ENCODE results near the gene RAB38. TPM values are rescaled to one million over a fixed set of nuclear protein-coding genes. Genes with fewer than 3 reads are reported as not detected.

RAB38 gene
- total RNA-seq, 2 experiments from 2014 or later = 0.19 TPM; not detected in 1

DNA sequence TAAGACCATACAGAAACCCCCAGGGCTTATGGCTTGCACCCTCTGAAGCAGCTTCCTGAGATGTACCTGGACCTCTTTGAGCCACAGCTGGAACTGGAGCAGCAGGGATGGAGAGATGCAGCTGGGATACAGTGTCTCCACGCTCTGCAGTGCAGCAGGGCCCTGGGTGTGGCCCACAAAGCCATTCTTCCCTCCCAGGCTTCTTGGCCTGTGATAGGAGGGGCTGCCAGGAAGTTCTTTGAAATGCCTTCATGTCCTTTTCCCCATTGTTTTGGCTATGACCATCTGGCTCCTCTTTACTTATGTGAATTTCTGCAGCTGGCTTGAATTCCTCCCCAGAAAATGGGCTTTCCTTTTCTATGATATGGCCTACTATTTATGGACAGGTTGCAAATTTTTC is 37.1 kb upstream of the RAB38 start:
- no TSS peak for BruUV-seq (replicated peaks)
- POLR2A ChIA-PET = no interaction called here

DNA sequence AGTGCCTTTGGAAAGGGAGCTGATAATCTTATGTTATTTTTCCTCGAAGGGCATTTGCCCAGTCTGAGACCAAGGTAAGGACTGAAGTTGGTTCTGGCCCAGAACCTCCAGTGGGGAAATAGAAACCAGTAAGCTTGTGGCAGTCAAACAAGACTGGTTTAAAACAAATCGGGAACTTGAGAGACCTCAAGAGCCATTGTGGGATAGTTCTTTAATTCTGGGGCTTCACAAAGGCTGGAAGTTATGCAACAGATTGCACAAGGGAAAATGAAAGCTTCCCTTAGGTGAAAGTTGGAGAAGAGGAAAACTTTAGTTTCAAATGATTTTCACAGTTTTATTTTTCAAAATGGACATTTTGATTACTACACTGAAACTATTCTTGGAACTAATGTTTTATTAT is 33.5 kb upstream of the RAB38 start:
- CTCF ChIA-PET (ENCODE audit: unreplicated experiment) = no interaction called here
- H3K79me2 ChIP-seq (ENCODE audit: insufficient read depth, low read depth, low read length) = no peaks in the 10 kb centered on the region
- POLR2A ChIA-PET = no interaction called here

More for the DNA sequence above, 37.1 kb upstream of the RAB38 start:
- Histone ChIP-seq H3K4me2 (ENCODE audit: low read length) (no peak overlapping the region), H3K4me1 (ENCODE audit: insufficient read depth, low read length, poor library complexity, severe bottlenecking) (no peaks in the 10 kb centered on the region), H2AFZ (ENCODE audit: low read length) (no peak overlapping the region), H3K36me3 (ENCODE audit: insufficient read depth, low read length) (no peaks in the 10 kb centered on the region), H3K79me2 (ENCODE audit: insufficient read depth, low read depth, low read length) (no peaks in the 10 kb centered on the region), H4K20me1 (ENCODE audit: insufficient read depth, low read length) (no peaks in the 10 kb centered on the region), H3K9me2 (ENCODE audit: insufficient read depth, low read length) (no peaks in the 10 kb centered on the region), H3K9me3 (ENCODE audit: low read length) (no peaks in the 10 kb centered on the region), H3K27ac (ENCODE audit: low read depth, low read length, poor library complexity, severe bottlenecking) (no peak overlapping the region), H3K4me3 (ENCODE audit: low read depth, low read length, poor library complexity, severe bottlenecking) (no peak overlapping the region)
- TF ChIP-seq, protein P1, sequence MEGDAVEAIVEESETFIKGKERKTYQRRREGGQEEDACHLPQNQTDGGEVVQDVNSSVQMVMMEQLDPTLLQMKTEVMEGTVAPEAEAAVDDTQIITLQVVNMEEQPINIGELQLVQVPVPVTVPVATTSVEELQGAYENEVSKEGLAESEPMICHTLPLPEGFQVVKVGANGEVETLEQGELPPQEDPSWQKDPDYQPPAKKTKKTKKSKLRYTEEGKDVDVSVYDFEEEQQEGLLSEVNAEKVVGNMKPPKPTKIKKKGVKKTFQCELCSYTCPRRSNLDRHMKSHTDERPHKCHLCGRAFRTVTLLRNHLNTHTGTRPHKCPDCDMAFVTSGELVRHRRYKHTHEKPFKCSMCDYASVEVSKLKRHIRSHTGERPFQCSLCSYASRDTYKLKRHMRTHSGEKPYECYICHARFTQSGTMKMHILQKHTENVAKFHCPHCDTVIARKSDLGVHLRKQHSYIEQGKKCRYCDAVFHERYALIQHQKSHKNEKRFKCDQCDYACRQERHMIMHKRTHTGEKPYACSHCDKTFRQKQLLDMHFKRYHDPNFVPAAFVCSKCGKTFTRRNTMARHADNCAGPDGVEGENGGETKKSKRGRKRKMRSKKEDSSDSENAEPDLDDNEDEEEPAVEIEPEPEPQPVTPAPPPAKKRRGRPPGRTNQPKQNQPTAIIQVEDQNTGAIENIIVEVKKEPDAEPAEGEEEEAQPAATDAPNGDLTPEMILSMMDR (conservative IDR thresholded peaks at IDR 0.05; ENCODE audit: low read length) = no peak
- no peak for DNase-seq (ENCODE audit: low spot score)
- CTCF ChIA-PET (ENCODE audit: unreplicated experiment) = no interaction called here
- intact Hi-C loops (cut with micrococcal nuclease; ENCODE audit: unreplicated experiment) = no loop called here

DNA sequence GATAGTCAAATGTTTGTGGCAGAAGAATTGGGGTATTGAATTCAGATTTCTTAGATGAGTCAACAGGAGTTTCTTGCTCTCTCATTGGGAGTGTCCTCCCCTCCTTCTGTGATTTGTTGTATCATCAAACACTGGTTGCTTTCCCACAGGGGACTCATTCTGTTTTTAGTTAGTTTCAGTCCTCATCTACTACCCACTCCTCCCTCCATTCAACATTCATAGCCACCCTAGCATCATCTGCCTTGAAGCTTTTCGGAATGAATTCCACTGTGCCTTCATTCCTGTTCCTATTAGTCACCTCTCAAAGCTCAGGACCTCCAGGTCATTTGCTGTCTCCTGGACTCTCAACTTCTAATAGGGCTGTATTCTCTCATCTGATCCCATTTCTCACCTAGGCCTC is 31.5 kb upstream of the RAB38 start:
- intact Hi-C loops (cut with micrococcal nuclease; ENCODE audit: unreplicated experiment) = no loop called here
- no peak overlapping the region for H3K4me3 ChIP-seq (ENCODE audit: low read depth, low read length, poor library complexity, severe bottlenecking)
- H3K9me3 ChIP-seq (ENCODE audit: low read length) = no peaks in the 10 kb centered on the region
- no peak overlapping the region for H3K4me2 ChIP-seq (ENCODE audit: low read length)
- ChIA-PET CTCF (ENCODE audit: unreplicated experiment) (no interaction called here), POLR2A (no interaction called here)
- no peaks in the 10 kb centered on the region for H3K36me3 ChIP-seq (ENCODE audit: insufficient read depth, low read length)
- H4K20me1 ChIP-seq (ENCODE audit: insufficient read depth, low read length) = no peaks in the 10 kb centered on the region
- H2AFZ ChIP-seq (ENCODE audit: low read length) = no peak overlapping the region
- no peaks in the 10 kb centered on the region for H3K9me2 ChIP-seq (ENCODE audit: insufficient read depth, low read length)
- no peaks in the 10 kb centered on the region for H3K4me1 ChIP-seq (ENCODE audit: insufficient read depth, low read length, poor library complexity, severe bottlenecking)
- BruUV-seq (replicated peaks) = no TSS peak
- DNase-seq (ENCODE audit: low spot score) = no peak
- TF ChIP-seq, protein P1 (conservative IDR thresholded peaks at IDR 0.05; ENCODE audit: low read length) = no peak
- no peak for TF ChIP-seq EZH2phosphoT487 (IDR thresholded peaks at IDR 0.05; ENCODE audit: borderline replicate concordance, low read depth, low read length)
- no peaks in the 10 kb centered on the region for H3K79me2 ChIP-seq (ENCODE audit: insufficient read depth, low read depth, low read length)
- H3K27ac ChIP-seq (ENCODE audit: low read depth, low read length, poor library complexity, severe bottlenecking) = no peak overlapping the region

More for the DNA sequence above, 33.5 kb upstream of the RAB38 start:
- no peaks in the 10 kb centered on the region for H3K9me2 ChIP-seq (ENCODE audit: insufficient read depth, low read length)
- H2AFZ ChIP-seq (ENCODE audit: low read length) = no peak overlapping the region
- H3K27ac ChIP-seq (ENCODE audit: low read depth, low read length, poor library complexity, severe bottlenecking) = no peak overlapping the region
- no TSS peak for BruUV-seq (replicated peaks)
- no peak for TF ChIP-seq EZH2phosphoT487 (IDR thresholded peaks at IDR 0.05; ENCODE audit: borderline replicate concordance, low read depth, low read length)
- TF ChIP-seq, protein P1 (conservative IDR thresholded peaks at IDR 0.05; ENCODE audit: low read length) = no peak
- no peak overlapping the region for H3K4me2 ChIP-seq (ENCODE audit: low read length)
- H3K4me3 ChIP-seq (ENCODE audit: low read depth, low read length, poor library complexity, severe bottlenecking) = no peak overlapping the region
- no peak for DNase-seq (ENCODE audit: low spot score)
- H3K36me3 ChIP-seq (ENCODE audit: insufficient read depth, low read length) = no peaks in the 10 kb centered on the region
- intact Hi-C loops (cut with micrococcal nuclease; ENCODE audit: unreplicated experiment) = no loop called here
- no peaks in the 10 kb centered on the region for H4K20me1 ChIP-seq (ENCODE audit: insufficient read depth, low read length)
- no peaks in the 10 kb centered on the region for H3K9me3 ChIP-seq (ENCODE audit: low read length)
- no peaks in the 10 kb centered on the region for H3K4me1 ChIP-seq (ENCODE audit: insufficient read depth, low read length, poor library complexity, severe bottlenecking)

Data from OCI-LY7 (cell line).